Activated CD4-positive, alpha-beta T cell treated with anti-CD3 and anti-CD28 coated beads for 1 hour (primary cell): Measurements from ENCODE around the gene SOX5.

ENCODE experiments used
- DNase-seq: peaks from one replicate; pipeline ENCODE4 v3.0.0-alpha.2; 2020

SOX5 gene

GRCh38 chr12:23949348-23950209 lies at the start of gene SOX5:
TSS of gene SOX5 (minus strand) at chr12:23949670. CDS start at chr12:23949601, 69 bp downstream.
- DNase-seq, result no peak

DNA sequence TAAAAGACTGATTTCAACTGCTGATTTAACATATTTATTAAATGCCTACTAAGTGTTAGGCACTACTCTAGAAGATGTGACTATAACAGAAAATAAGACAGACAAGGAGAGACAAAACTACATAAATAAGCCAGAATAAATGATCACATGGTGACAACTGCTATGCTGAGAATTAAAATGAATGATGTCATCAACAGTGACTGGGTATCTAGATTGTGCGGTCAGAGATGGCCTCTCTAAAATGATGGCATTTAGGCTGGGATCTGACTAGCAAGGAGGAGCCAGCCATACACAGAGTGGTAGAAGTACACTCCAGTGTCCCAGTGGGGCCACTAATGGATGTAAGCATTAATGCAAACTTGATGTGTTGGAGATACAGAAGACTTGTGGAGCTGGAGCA lies 37.6 kb upstream of the SOX5 start:
- DNase-seq, result no peak

DNA sequence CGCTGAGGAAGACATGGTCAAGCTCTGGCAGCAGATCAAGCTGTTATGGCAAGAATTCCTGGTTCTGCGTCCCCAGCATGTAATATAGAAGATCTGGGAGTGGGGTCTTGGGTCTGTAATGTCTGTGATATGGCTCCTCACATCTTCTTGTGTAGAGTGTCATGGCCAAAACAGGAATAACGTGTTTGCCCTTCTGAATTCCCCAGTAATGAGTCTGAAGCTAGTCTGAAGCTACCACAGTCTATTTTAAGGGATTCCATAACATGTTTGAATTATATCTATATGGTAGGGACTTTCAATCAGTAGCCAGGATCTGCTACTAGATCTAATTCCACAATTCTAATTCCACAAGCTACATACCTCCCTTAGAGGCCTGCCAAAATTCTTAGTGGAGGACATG lies 31.4 kb upstream of the SOX5 start:
- DNase-seq, result no peak

DNA sequence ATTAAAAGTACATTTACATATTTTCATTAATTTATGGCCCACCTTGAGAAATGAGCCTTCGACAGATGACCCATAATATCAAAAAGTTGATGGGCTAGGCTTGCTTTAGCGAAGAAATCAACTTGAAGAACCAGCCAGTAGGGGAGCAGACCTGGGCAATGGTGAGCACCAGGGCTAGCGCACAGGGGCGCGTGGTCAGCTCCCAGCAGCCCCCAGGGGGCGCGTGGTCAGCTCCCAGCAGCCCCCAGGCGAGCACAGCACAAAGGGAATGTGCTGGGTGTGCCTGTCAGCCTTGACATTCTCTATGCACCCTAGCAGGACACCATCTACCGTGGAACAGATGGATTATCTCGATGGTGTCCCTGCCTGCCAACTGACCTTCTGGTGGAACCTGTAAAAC lies 15.3 kb upstream of the SOX5 start:
- no peak for DNase-seq

- no peak for DNase-seq
Measured at GRCh38 chr12:23959826-23960225, 10.4 kb upstream of the SOX5 start.

GRCh38 chr12:23954332-23954731 lies 4.9 kb upstream of the SOX5 start:
- no peak for DNase-seq

- DNase-seq, result no peak
Measured at GRCh38 chr12:23952071-23952470, 2.6 kb upstream of the SOX5 start.

DNA sequence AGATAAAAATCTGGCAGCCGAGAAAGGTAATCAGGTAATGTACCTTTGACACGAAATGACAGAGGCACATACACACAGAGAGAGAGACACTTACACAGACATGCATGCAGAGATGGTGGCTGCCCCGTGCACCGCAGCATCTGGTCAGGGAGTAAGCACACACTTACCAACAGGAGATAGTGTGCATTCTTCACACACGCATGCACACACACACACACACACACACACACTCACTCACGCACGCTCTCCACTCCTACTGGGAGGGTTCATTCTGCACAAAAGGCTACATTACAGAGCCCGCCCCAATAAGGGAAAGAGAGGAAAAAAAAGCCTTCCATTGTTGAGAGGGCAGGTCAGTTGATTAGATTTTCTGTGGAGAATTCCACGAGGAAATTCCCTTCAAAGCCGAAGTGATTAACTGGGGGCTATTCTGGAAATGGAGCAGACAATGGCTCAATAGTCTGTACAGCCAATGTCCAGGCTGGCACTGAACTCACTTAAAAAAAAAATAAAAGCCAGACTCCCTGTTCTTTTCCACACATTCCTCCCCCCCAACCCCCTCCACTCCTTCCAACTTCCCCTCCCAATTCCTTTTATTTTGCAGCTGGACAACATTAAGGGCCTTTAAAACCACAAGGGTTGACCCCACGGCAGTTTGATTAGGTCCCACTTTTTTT lies 1.4 kb upstream of the SOX5 start:
- DNase-seq, result no peak

DNA sequence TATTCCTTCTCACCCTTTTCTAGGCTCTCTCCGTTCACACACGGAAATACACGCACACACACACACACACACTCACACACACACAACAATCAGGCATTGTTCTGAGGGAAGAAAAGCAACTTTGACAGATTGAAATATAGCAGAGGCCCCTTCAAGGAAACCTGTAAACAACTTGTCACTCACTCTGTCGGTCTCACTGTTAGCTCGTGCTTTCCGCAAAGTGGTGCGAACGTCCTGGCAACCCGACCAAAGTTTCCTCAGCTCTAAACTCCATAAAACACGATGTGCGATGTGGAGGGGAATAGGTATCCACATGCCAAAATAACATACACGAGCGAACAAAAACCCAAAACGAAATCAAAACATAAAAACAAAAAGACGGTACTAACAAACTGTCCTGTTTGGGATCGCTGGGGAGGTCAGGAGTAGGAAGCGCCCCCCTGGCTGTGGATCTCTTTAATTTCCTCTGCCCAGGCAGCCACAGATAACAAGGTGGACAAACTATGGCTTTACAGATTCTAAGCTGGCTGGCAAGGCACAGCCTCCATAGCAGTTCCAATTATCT lies 822 bp upstream of the SOX5 start:
- no peak for DNase-seq

DNA sequence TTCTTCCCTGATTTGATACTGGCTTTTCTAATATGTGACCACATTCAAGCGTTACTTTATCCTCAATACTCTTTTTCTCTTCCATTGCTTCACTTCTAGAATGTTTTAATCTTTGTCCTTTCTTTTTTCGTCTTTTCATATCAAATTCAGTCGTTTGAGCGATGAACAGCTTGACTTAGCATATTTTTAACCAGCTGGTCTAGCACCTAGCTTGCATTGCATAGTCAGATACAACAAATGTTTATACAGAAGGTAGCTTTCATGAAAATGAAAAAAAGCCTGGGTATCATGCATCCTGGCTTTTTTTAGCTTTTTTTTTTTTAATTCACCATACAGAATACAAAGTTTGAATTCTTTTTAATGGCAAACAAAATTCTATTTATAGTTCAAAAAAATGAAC lies 1.2 kb downstream of the SOX5 start:
- no peak for DNase-seq

- no peak for DNase-seq
Measured at GRCh38 chr12:23947395-23947794, 2.1 kb downstream of the SOX5 start.

GRCh38 chr12:23945249-23945648 lies 4.2 kb downstream of the SOX5 start:
- DNase-seq, result no peak

DNA sequence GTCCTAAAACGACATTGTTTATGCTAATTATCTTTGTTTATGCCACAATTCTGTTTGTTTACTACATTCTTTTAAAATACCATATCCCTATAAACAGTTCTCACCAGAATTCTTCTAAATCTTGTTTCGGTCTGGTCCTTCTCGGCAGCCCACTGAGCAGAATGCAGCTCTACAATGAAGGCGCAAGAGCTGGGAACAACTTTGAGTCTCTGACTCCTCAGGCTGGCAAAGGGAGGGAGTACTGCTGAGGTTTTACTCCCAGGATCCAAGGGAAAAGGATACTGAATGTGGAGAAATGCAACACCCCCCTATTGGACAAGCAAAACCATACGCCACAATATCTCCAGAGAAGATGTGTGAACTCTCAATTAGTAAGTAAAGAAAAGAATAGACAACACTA lies 5.4 kb downstream of the SOX5 start:
- no peak for DNase-seq

GRCh38 chr12:23942841-23943240 lies 6.6 kb downstream of the SOX5 start:
- no peak for DNase-seq

DNA sequence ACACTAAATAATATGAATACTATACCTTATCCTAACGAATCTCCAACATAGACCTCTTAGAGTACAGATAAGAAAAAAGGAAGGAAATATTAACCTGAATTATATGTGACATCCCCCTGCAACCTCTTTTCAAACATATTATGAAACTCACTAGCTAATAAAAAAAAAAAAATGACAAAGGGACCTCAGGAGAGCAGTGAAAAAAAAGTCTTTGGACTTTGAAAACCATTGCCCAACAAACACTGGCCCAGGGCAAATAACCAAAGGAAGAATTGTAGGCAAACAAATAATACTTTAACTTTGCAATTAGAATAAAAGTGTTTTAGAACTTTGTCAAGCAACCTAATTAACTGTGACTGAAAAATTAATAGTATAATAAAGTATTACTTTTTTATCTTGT lies 7.7 kb downstream of the SOX5 start:
- DNase-seq, result no peak

DNA sequence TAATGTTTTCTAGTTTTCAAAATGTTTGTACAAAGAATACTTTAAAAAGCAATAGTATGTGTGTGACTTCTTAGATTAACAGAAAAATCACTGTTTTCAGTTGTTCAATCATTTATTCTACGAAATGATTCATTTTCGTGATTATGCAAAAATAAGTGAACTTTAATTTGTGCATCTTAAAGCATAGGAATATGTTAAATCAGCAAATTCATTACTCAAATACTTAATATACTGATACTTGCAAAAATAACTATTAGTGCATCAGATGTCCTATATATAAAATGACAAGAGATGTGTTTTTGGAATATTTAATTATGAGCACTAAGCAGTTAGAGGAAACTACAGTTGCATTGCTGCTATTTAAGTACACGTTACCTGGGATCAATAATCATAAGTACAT lies 11.0 kb downstream of the SOX5 start:
- DNase-seq, result no peak

DNA sequence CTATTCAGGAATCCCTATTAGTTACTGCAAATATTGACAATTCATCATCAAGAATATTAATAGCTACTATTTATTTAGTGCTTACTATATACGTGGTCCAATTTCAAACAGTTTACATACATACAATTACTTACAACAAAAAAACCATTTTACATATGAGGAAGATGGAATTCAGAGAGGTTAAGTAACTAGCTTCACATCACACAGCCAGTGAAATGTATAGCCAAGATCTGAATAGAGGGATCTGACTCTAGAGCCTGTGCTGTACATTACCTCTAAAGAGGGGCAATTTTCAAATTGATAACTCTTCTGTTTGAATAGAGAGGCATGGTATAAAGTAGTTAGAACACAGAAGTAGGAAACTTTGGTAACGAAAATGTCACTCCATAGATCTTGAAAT lies 18.3 kb downstream of the SOX5 start:
- no peak for DNase-seq

GRCh38 chr12:23930599-23930998 lies 18.9 kb downstream of the SOX5 start:
- no peak for DNase-seq

DNA sequence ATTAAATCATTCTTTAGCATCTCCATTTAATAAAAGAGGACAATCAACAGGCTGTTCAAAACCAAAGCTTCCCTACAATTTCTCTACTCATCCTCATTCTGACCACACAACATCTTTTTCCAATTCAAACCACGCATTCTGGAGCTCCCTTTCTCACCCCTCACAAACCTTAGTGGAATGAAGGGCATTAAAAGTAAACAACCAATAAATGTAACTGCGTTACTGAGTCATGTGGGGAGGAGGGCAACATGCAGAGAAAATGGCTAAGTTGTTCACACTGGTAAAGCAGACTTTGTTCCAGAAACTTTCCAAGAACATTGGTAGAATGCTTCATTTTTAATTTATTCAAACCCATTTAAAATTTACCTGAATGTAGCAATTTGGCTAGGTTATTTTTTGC lies 19.6 kb downstream of the SOX5 start:
- DNase-seq, result no peak

DNA sequence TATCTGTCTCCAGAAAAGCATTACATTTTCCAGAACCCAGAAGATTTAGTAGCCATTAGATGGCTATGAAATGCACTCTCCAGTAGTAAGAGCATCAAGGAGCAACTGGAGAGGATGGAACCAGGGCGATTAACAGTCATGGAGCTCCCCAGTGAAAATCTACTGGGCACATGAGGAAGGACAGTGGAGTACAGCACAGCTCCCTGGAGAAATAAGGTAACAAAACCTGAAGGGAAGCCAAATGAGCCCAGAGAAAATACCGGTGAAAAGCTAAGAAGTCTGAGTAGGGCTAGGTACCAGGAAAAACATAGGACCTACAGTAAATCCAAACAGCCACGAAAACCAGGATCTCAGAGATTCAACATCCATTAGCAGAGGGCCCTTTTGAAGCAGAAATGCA lies 21.6 kb downstream of the SOX5 start:
- no peak for DNase-seq

DNA sequence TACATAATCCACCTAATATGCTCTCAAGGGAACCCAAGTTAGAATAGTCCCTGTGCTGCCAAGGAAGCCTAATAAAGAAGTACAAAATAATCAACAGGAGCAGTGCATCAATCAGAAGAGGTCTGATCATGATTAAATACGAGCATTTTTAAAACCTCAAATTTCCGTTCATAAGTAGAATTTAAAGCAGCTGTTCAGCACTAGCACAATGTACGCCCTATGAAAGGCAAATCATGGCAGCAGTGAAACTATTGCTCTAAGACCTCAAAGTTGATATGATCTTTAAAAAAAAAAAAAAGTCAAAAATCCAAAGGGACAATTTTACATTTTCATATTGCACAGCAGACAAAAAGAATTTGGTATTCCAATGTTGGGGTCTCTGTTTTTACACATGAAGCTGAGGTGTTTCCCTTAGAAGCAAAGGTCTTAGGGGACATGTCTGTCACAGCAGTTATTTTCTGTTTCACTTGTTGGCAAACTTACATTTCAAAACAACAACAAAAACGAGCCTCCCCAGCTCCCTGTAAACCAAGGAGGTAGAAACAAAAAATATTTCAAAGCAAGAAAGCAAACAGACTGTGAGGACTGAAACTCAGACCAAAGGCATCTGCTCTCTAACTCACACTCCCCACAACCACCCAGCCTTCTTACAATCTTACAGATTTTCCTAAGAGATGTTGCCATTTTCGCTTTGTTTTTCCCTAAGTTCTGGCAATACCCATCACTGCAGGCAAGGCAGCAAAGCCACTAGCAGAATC lies 28.2 kb downstream of the SOX5 start:
- no peak for DNase-seq

DNA sequence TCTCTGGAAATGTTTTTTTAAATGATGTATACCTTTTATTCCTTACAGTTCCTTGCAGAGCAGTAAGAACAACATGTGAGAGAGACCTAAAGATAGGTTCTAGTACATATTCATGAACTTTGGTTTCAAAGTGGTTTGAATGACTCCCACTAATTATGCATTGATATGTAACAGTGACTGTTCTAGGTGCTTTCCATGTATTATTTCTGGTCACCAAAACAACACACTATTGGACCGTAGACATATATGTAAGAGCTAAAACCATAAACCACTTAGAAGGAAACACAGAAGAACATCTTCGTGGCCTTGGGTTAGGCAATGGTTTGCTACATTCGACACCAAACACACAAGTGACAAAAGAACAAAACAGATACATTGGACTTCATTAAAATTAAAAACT lies 37.9 kb downstream of the SOX5 start:
- DNase-seq, result no peak

GRCh38 chr12:23909551-23909950 lies 39.9 kb downstream of the SOX5 start:
- no peak for DNase-seq

DNA sequence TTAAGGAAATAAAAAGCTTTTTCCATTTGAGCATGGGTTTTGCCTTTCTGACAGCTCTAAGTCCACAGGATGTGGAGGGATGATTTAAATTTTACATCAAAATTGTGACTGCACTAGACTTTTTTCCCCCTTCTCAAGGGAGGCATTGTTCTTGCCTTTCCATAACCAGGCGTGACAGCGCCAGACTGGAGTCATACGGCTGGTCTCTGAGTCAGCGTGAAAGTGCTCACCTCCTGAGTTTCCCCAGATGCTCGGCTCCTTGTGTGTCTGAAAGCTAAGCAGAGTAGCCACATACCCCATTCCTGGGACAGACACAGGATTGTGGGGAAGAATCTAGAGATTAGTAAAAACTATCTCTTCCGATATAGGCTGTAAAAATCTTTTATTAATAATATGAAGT lies 43.1 kb downstream of the SOX5 start:
- DNase-seq, result no peak
